Left ventricle myocardium inferior (tissue), 1 donor: ENCODE data around the gene BPIFB2. TPM values are rescaled to one million over a fixed set of nuclear protein-coding genes. Genes with fewer than 3 reads are reported as not detected.

Experiments
- DNase-seq: peaks from one replicate; pipeline ENCODE4 v3.0.0-alpha.2; 2020
- H3K27ac ChIP-seq: fragments of 200-600 bp; replicated peaks from 2 replicates; pipeline ENCODE4 v1.8.0; 2021
- H3K27me3 ChIP-seq: fragments of 200-600 bp; 2 replicates; pipeline ENCODE4 v1.8.0; 2021; ENCODE audit warnings: low read depth
- H3K36me3 ChIP-seq: fragments of 200-600 bp; 2 replicates; pipeline ENCODE4 v1.8.0; 2021
- H3K4me1 ChIP-seq: fragments of 200-600 bp; 2 replicates; pipeline ENCODE4 v1.8.0; 2021
- H3K4me3 ChIP-seq: fragments of 200-600 bp; 2 replicates; pipeline ENCODE4 v1.8.0; 2021; ENCODE audit warnings: mild to moderate bottlenecking, moderate library complexity
- H3K9me3 ChIP-seq: fragments of 200-600 bp; replicated peaks from 2 replicates; pipeline ENCODE4 v1.8.0; 2021
- CTCF ChIP-seq: fragments of 200-600 bp; IDR thresholded peaks from 2 replicates; pipeline ENCODE4 v1.8.0; 2021; ENCODE audit warnings: antibody characterized with exemption, mild to moderate bottlenecking, borderline replicate concordance
- intact Hi-C: fragments of 100-400 bp; cut with micrococcal nuclease; formaldehyde crosslinking; loops from one replicate; pipeline ENCODE4 v1.11.0; 2022
- total RNA-seq: library from RNA; stranded (reverse); fragmentation: NEBNext Ultra II Directional; extraction: Animal tissue kit (Norgen Biotek cat#: 25700); gene quantifications from one replicate; pipeline ENCODE4 v1.2.1, GENCODE V29; 2021
- donor health status: DM: no; HTN: yes; CAD: no; lungs with severe emphysema.

Gene BPIFB2
- total RNA-seq, 1 donor from 2014 or later = not detected

GRCh38 chr20:32991383-32991782, 16.1 kb upstream of the BPIFB2 start:
- Histone ChIP-seq H3K4me3 (no peak overlapping the region), H3K9me3 (peaks cover 14% of the 10 kb centered on the region), H3K36me3 (no peaks in the 10 kb centered on the region), H3K27ac (no peak overlapping the region), H3K4me1 (no peaks in the 10 kb centered on the region), H3K27me3 (peaks cover 5% of the 10 kb centered on the region)
- TF ChIP-seq CTCF = no peak
- DNase-seq = no peak
- intact Hi-C loops = no loop called here

GRCh38 chr20:32991792-32992641, 15.5 kb upstream of the BPIFB2 start:
- Histone ChIP-seq H3K36me3 (no peaks in the 10 kb centered on the region), H3K4me1 (no peaks in the 10 kb centered on the region), H3K27me3 (peaks cover 5% of the 10 kb centered on the region), H3K4me3 (no peak overlapping the region), H3K9me3 (peaks cover 14% of the 10 kb centered on the region), H3K27ac (no peak overlapping the region)
- intact Hi-C loops = no loop called here
- no peak for TF ChIP-seq CTCF
- no peak for DNase-seq

- intact Hi-C loops = no loop called here
- H3K27ac ChIP-seq = no peak overlapping the region
- TF ChIP-seq CTCF = no peak
- no peak for DNase-seq
- no peaks in the 10 kb centered on the region for H3K27me3 ChIP-seq
- no peak overlapping the region for H3K4me3 ChIP-seq
- no peaks in the 10 kb centered on the region for H3K4me1 ChIP-seq
- no peaks in the 10 kb centered on the region for H3K36me3 ChIP-seq
- H3K9me3 ChIP-seq = peaks cover 14% of the 10 kb centered on the region
Observed at GRCh38 chr20:32993496-32994050, 13.9 kb upstream of the BPIFB2 start.

- DNase-seq = no peak
- H3K27ac ChIP-seq = no peak overlapping the region
- no peaks in the 10 kb centered on the region for H3K4me1 ChIP-seq
- H3K27me3 ChIP-seq = no peaks in the 10 kb centered on the region
- no peaks in the 10 kb centered on the region for H3K36me3 ChIP-seq
- TF ChIP-seq CTCF = no peak
- intact Hi-C loops = no loop called here
- H3K9me3 ChIP-seq = peaks cover 14% of the 10 kb centered on the region
- no peak overlapping the region for H3K4me3 ChIP-seq
Observed at GRCh38 chr20:32995802-32996201, 11.7 kb upstream of the BPIFB2 start.

- no peak for TF ChIP-seq CTCF
- no peak overlapping the region for H3K27ac ChIP-seq
- no peaks in the 10 kb centered on the region for H3K27me3 ChIP-seq
- no peak overlapping the region for H3K4me3 ChIP-seq
- DNase-seq = no peak
- intact Hi-C loops = no loop called here
- H3K36me3 ChIP-seq = no peaks in the 10 kb centered on the region
- peaks cover 14% of the 10 kb centered on the region for H3K9me3 ChIP-seq
- no peaks in the 10 kb centered on the region for H3K4me1 ChIP-seq
Observed at GRCh38 chr20:32997431-32997830, 10.1 kb upstream of the BPIFB2 start.
